ENCODE results near the gene ACSF2.

DNA sequence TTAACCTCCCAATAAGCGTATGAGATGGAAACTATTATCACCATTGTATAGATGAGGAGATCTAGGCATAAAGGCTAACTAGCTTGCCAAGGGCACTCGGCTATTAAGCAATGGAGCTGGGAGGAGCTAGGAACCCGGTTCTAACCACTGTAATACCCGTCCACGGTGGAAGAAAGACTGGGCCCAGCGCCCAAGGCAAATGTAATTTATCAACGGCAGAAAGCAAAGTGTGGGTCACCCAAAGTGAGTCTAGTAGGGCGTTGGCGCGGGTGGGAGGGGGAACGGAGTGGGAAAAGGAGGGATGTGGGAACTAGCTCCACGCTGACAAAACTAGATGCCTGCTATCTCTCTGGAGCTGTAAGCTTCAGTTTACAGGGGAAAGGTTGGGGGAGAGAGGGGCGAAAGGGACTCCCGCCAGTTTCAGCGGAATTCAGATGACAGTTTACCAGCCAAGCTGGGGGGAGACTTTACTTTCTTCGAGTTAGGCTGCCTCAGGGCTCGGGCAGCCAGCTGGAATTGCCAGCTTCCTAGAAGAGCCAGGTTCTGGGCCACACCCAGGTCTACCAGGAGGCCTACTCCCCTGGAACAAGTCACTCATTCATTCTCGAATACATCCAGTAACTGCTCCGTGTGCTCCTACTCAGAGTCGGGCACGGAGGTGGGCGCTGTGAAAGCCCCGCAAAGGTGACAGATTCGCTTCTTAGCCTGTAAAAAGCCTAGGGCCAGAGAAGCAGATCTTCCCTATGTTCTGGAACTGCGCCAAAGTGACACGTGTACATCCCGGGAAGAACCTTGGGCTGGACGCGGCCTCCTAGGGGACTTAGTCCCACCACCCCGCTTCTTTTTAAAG lies 29.5 kb upstream of the ACSF2 start:
- no peak for TF ChIP-seq EZH2 (IDR thresholded peaks at IDR 0.05; ENCODE audit: low read length)
- TF ChIP-seq, protein P1, sequence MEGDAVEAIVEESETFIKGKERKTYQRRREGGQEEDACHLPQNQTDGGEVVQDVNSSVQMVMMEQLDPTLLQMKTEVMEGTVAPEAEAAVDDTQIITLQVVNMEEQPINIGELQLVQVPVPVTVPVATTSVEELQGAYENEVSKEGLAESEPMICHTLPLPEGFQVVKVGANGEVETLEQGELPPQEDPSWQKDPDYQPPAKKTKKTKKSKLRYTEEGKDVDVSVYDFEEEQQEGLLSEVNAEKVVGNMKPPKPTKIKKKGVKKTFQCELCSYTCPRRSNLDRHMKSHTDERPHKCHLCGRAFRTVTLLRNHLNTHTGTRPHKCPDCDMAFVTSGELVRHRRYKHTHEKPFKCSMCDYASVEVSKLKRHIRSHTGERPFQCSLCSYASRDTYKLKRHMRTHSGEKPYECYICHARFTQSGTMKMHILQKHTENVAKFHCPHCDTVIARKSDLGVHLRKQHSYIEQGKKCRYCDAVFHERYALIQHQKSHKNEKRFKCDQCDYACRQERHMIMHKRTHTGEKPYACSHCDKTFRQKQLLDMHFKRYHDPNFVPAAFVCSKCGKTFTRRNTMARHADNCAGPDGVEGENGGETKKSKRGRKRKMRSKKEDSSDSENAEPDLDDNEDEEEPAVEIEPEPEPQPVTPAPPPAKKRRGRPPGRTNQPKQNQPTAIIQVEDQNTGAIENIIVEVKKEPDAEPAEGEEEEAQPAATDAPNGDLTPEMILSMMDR (optimal IDR thresholded peaks at IDR 0.05 in 1 of 3, IDR thresholded peaks at IDR 0.05 in 1 of 3, conservative IDR thresholded peaks at IDR 0.05 in 1 of 3; ENCODE audit: extremely low read depth in 1 of 3, insufficient read depth in 2 of 3, low read length in 3 of 3) = no peak
